VCaP (cell line): ENCODE results near the gene CSNK1A1.
"Not testable (repeated sequence)": the region's sequence is repeated elsewhere in the genome, so short reads cannot be mapped to it uniquely, and the experiment has no call there.

Experiments used
- H3K27ac ChIP-seq: fragments of 450-650 bp; 2 replicates; pipeline ENCODE4 v1.5.1; 2017
- TF ChIP-seq, protein P1 (sequence below): fragments of 450-650 bp; conservative IDR thresholded peaks from 2 replicates; pipeline ENCODE4 v1.5.1; 2017; ENCODE audit warnings: mild to moderate bottlenecking, moderate library complexity

CSNK1A1 gene

GRCh38 chr5:149514512-149514911 is 36.7 kb downstream of the CSNK1A1 start:
- TF ChIP-seq, protein P1, sequence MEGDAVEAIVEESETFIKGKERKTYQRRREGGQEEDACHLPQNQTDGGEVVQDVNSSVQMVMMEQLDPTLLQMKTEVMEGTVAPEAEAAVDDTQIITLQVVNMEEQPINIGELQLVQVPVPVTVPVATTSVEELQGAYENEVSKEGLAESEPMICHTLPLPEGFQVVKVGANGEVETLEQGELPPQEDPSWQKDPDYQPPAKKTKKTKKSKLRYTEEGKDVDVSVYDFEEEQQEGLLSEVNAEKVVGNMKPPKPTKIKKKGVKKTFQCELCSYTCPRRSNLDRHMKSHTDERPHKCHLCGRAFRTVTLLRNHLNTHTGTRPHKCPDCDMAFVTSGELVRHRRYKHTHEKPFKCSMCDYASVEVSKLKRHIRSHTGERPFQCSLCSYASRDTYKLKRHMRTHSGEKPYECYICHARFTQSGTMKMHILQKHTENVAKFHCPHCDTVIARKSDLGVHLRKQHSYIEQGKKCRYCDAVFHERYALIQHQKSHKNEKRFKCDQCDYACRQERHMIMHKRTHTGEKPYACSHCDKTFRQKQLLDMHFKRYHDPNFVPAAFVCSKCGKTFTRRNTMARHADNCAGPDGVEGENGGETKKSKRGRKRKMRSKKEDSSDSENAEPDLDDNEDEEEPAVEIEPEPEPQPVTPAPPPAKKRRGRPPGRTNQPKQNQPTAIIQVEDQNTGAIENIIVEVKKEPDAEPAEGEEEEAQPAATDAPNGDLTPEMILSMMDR, result no peak
- H3K27ac ChIP-seq, result peak overlapping the region; percentile 35; the same call in 1 of the 2 replicates

DNA sequence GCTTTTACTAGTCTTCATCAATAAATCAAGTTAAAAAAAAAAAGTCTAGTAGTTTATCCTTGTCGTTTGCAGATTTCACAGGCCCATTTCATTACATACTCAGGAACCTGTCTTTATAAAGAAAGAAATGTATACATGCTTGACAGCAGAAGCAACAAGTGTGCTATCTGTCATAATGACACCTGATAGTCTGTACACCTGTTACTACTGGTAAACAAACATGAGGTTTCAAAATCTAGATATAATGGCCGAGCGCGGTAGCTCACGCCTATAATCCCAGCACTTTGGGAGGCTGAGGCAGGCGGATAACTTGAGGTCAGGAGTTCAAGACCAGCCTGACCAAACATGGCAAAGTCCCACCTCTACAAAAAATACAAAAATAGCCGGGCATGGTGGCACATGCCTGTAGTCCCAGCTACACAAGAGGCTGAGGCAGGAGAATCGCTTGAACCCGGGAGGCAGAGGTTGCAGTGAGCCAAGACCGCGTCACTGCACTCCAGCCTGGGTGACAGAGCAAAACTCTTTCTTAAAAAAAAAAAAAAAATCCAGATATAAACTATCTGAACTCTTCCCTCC is 37.8 kb downstream of the CSNK1A1 start:
- not testable (repeated sequence) for H3K27ac ChIP-seq

- H3K27ac ChIP-seq, result no peak overlapping the region
- TF ChIP-seq, protein P1, result no peak
Measured at GRCh38 chr5:149510136-149510535, 41.1 kb downstream of the CSNK1A1 start.

DNA sequence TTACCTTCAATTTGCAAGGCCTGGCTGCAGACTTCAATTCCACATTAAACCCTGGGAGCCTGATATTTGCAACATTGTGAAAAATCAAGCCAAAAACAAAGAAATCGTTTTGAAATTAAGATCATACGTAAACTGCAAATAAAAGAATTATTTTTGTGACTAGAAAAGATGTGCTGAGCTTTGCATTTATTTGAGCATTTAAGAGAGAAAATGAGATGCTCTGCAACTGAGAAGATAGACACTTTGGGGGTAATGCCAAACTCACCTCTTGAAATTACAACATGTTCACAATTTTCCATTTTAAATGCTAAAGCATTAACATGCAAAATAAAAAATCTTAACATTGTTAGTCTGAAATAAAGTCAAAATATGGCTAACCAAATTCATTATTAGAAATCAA is 46.6 kb downstream of the CSNK1A1 start:
- no peak overlapping the region for H3K27ac ChIP-seq
- TF ChIP-seq, protein P1, result no peak

DNA sequence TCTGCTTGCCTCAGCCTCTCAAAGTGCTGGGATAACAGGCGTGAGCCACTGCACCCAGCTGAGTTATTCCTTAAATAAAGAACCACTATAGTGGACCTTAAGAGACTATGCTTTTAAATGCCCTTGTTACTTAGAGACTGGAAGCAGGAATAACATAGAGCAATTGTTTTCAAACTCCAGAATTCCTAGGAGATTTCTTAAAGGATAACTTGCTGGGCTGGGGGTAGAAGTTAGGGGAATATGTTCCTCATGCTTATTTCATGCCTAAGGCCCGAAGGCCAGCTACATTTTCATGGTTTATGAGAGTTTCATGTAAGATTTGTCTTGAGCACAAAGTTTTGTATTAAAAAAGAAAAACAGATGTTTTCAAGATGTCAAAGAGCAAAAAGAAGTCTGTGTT is 48.2 kb downstream of the CSNK1A1 start:
- TF ChIP-seq, protein P1, result no peak
- no peak overlapping the region for H3K27ac ChIP-seq

- no peak overlapping the region for H3K27ac ChIP-seq
- TF ChIP-seq, protein P1, result no peak
Measured at GRCh38 chr5:149500922-149501582, 50.2 kb downstream of the CSNK1A1 start.

DNA sequence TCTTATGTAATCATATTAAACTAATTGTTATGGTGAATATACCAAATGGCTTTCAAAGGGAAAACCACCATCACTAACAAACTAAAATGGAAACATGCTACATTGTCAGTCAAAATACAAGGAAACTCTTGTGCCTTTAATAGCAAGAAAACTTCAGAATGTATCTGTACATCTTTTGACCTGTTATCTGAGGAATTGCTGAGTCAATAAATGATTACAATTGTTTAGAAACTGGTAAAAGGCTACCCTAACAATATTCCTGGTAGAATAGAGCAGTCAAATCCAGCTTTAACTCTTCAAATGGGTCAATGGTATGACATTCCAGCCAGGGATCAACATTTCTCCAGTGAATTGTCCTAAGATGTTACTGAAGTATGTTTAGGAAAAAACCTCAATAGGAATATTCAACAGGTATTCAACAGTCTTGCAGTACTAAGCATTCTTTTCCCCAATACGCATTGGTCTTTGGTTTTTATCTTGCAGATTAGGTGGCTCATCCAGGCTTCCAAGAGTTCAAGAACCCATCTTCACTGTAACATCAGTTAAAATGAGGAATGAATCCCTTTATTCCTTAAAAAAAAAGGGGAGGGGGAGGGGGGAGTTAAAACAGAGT is 52.4 kb downstream of the CSNK1A1 start:
- TF ChIP-seq, protein P1, result no peak
- H3K27ac ChIP-seq, result no peak overlapping the region

DNA sequence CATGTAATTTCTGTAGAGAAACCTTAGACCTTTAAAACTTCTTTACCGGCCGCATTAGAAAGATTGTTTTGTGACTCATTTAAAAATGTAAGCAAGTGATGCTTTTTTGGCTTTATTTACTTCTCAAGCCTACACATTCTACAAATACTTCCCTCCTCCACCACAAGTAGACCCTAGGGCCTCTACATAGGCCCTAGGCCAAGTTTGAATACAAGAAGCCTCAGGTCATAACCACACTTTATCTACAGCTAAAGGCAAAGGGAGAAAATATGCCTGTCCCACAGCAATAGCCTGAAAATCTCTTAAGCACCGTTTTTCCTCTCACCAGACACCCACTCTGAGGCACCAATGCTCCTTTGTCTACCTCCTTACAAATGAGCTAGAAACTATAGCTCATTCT is 53.9 kb downstream of the CSNK1A1 start:
- TF ChIP-seq, protein P1, result no peak
- no peak overlapping the region for H3K27ac ChIP-seq
